Activated CD8-positive, alpha-beta T cell treated with anti-CD3 and anti-CD28 coated beads, Interleukin-2, amount 10 ng/mL, durations not matched to agents 7 days and 5 days (primary cell): Measurements from ENCODE around the gene TMCO6. TPM values are rescaled to one million over a fixed set of nuclear protein-coding genes. Genes with fewer than 3 reads are reported as not detected.

Experiments
- ATAC-seq: fragments of 150-1000 bp; cut with Tn5 transposase; one replicate; pipeline ENCODE4 v1.10.0; 2021; ENCODE audit warnings: moderate library complexity
- CTCF ChIA-PET: fragments of 350-600 bp; sonication (Branson Sonifier 250); formaldehyde crosslinking; loops from one replicate; lab custom pipeline; 2021; ENCODE audit warnings: antibody characterized with exemption; lab: Charles Lee
- POLR2A ChIA-PET: fragments of 350-600 bp; sonication (Branson Sonifier 250); formaldehyde crosslinking; loops from one replicate; lab custom pipeline; 2021; ENCODE audit warnings: antibody characterized with exemption; lab: Charles Lee
- DNase-seq: peaks from one replicate; pipeline ENCODE4 v3.0.0-alpha.2; 2020
- H3K27ac Mint-ChIP-seq: one replicate; pipeline ENCODE4 v1.8.0; 2021; ENCODE audit warnings: mild to moderate bottlenecking, mixed read lengths
- H3K27me3 Mint-ChIP-seq: one replicate; pipeline ENCODE4 v1.8.0; 2021; ENCODE audit warnings: low read depth, mixed read lengths
- H3K36me3 Mint-ChIP-seq: one replicate; pipeline ENCODE4 v1.8.0; 2021; ENCODE audit warnings: low read depth, mixed read lengths
- H3K4me1 Mint-ChIP-seq: one replicate; pipeline ENCODE4 v1.8.0; 2021; ENCODE audit warnings: low read depth, mixed read lengths
- H3K4me3 Mint-ChIP-seq: one replicate; pipeline ENCODE4 v1.8.0; 2021; ENCODE audit warnings: mild to moderate bottlenecking, mixed read lengths
- H3K9me3 Mint-ChIP-seq: one replicate; pipeline ENCODE4 v1.8.0; 2022; ENCODE audit warnings: mixed read lengths; ENCODE audit not compliant: insufficient read depth
- microRNA-seq: library from miRNA; unstranded; fragments of <30 nt; microRNA quantifications from one replicate; pipeline ENCODE4 v1.2.0, GENCODE V29; 2022
- total RNA-seq, 2 experiments: library from RNA; stranded (reverse); gene quantifications; one replicate each; pipeline ENCODE4 v1.2.3, GENCODE V29; 2021

Gene TMCO6
- total RNA-seq, 2 experiments from 2014 or later, result 30.5 to 36.5 TPM

- peak overlapping the region; percentile 18 for H3K27ac Mint-ChIP-seq
- H3K9me3 Mint-ChIP-seq, result no peaks in the 10 kb centered on the region
- no peak for DNase-seq
- POLR2A ChIA-PET, result interaction anchor here (1.5 to 2.1 kb wide), 2 partner anchors 17 to 26 kb away, joined by 6 to 7 read pairs; partner anchors contain the start of genes HARS1, HARS2, IK and NDUFA2
- peaks cover 4% of the 10 kb centered on the region for H3K4me1 Mint-ChIP-seq
- no peaks in the 10 kb centered on the region for H3K27me3 Mint-ChIP-seq
- H3K4me3 Mint-ChIP-seq, result no peak overlapping the region
- peaks cover 64% of the 10 kb centered on the region for H3K36me3 Mint-ChIP-seq
- CTCF ChIA-PET, result no interaction called here
- ATAC-seq, result no peak
Measured at GRCh38 chr5:140674211-140674610, 35.0 kb downstream of the TMCO6 start.

- no peak overlapping the region for H3K4me3 Mint-ChIP-seq
- ChIA-PET CTCF (interaction anchor here (1.1 kb wide), 1 partner anchor 9 kb away, joined by 4 read pairs; no protein-coding TSS in a partner anchor), POLR2A (interaction anchor here (1.1 to 2.1 kb wide), 3 partner anchors 14 to 27 kb away, joined by 3 to 7 read pairs (median 6); partner anchors contain the start of genes HARS1, HARS2, IK and NDUFA2)
- H3K27me3 Mint-ChIP-seq, result no peaks in the 10 kb centered on the region
- ATAC-seq (no peak), DNase-seq (no peak)
- H3K9me3 Mint-ChIP-seq, result no peaks in the 10 kb centered on the region
- H3K36me3 Mint-ChIP-seq, result peaks cover 64% of the 10 kb centered on the region
- H3K4me1 Mint-ChIP-seq, result peaks cover 4% of the 10 kb centered on the region
- H3K27ac Mint-ChIP-seq, result peak overlapping the region; percentile 23
Measured at GRCh38 chr5:140674629-140675028, 35.4 kb downstream of the TMCO6 start.

- H3K27ac Mint-ChIP-seq, result no peak overlapping the region
- H3K9me3 Mint-ChIP-seq, result no peaks in the 10 kb centered on the region
- no peak for ATAC-seq
- H3K4me1 Mint-ChIP-seq, result peaks cover 4% of the 10 kb centered on the region
- no peak for DNase-seq
- no peak overlapping the region for H3K4me3 Mint-ChIP-seq
- H3K36me3 Mint-ChIP-seq, result peaks cover 63% of the 10 kb centered on the region
- no peaks in the 10 kb centered on the region for H3K27me3 Mint-ChIP-seq
- CTCF ChIA-PET, result no interaction called here
- POLR2A ChIA-PET, result interaction anchor here (0.8 to 3.3 kb wide), 2 partner anchors 11 to 13 kb away, joined by 3 to 10 read pairs; partner anchors contain the start of genes HARS1 and HARS2
Measured at GRCh38 chr5:140677947-140678346, 38.7 kb downstream of the TMCO6 start.

DNA sequence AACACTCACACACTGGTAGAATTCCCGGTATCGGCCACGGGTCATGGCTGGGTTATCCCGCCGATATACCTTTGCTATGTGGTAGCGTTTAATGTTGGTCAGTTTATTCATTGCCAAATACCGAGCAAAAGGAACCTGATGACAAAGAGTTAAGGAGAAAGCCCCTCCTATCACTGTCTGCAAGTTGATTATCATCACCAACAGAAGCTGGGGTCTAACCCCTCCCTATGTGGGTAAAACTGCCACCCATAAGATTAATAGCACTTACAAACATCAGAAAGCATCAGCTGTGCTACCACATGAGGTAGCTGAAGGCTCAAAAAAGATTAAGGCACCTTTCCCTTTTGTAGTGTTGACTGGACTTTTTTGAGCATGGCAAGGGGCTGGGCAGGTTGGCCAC lies 39.7 kb downstream of the TMCO6 start:
- POLR2A ChIA-PET, result interaction anchor here (1.0 to 3.3 kb wide), 2 partner anchors 12 to 31 kb away, joined by 3 to 10 read pairs; partner anchors contain the start of genes HARS1, HARS2 and IK
- Mint-ChIP-seq H3K4me3 (no peak overlapping the region), H3K27ac (no peak overlapping the region), H3K4me1 (peaks cover 4% of the 10 kb centered on the region), H3K9me3 (no peaks in the 10 kb centered on the region), H3K36me3 (peaks cover 62% of the 10 kb centered on the region), H3K27me3 (no peaks in the 10 kb centered on the region)
- DNase-seq (no peak), ATAC-seq (no peak)
- CTCF ChIA-PET, result no interaction called here

DNA sequence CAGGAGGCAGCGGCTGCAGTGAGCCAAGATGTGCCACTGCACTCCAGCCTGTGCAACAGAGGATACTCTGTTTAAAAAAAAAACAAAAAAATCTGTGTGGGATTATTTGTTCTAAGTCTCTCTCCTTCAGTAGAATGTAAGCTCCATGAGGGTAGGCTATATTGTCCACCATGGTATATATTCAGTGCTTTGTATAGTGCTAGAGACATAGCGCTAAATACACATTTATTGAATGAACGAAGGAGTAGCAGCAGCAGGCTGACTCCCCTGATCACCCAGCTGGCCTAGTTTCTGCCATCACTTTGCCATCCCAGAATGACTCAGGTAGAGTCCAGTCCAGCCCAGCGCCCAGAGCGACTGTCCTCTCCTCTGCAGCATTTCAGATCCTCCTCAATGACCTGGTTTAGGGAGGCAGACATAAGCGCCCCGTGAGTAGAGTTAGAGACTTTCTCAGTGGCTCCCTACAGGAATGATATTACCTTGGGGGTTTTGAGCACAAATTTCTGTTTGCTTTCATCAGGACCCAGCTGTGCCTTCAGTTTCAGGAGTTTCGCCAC lies 51.2 kb downstream of the TMCO6 start:
- Mint-ChIP-seq H3K4me1 (peaks cover 48% of the 10 kb centered on the region), H3K36me3 (peaks cover 40% of the 10 kb centered on the region)
- POLR2A ChIA-PET, result interaction anchor here (0.6 to 2.2 kb wide), 12 partner anchors 10 to 289 kb away, joined by 3 to 20 read pairs (median 6); partner anchors contain the start of genes ANKHD1, IK, NDUFA2 and WDR55

DNA sequence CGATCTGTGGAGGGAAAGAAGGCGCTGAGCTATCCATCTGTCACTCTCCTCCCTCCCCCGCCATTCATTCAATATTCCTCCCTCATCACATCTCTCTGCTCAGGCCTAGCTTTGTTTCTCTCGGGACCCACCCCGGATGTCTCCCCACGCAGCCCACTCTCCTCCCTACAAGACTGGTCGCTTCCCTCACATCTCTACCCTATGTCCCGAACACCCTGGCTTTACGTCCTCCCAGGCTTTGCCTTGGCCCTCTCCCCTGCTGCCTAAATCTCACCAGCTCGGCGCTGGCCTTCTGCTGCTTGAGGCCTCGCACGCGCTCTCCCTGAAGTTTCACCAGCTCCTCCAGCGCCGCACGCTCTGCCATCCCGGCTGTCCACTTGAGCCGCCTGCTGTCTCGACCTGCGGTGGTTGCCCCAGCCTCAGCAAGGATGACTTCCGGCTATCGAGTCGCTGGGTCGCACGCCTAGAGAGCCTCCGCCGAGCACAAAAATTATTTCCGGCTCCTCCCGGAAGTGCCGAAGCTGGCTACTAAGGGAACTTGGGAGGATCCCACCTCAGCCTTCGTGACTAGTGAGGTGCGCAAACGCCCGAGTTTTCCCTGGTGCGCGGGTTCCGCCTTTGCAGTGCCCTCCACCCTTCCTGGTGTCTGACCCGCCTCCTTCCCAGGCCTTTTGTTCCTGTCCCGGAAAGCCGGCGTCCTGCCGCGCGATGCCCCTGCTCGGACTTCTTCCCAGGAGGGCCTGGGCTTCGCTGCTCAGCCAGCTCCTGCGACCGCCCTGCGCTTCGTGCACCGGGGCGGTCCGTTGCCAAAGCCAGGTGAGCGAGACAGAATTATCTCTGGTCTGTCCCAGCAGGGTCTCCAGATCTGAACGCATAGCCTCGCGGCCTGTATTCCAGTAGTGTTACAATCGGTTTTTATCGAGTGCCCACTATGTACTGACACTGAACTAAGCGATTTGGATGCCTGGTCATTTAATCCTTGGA lies 52.0 kb downstream of the TMCO6 start, which contains the start of the genes HARS1 and HARS2:
HARS1 (minus strand) TSS at position 430 of the 984 bp plus-strand sequence; CDS start at position 364, 66 bp downstream.
HARS2 (plus strand) TSS at position 515 of the 984 bp plus-strand sequence; CDS start at position 709, 194 bp downstream.
- ATAC-seq (peak; percentile 96), DNase-seq (peak; percentile 88)
- ChIA-PET CTCF (interaction anchor here (0.6 to 1.7 kb wide), 7 partner anchors 9 to 1421 kb away, joined by 3 to 5 read pairs (median 3); partner anchors contain the start of genes TAF7 and ZMAT2), POLR2A (interaction anchor here (0.6 to 2.2 kb wide), 13 partner anchors 10 to 290 kb away, joined by 3 to 20 read pairs (median 5); partner anchors contain the start of genes ANKHD1, IK, NDUFA2 and WDR55)
- peak within 1 kb of the TSS; percentile 97 for H3K27ac Mint-ChIP-seq
- H3K27me3 Mint-ChIP-seq, result no peaks in the 10 kb centered on the region
- H3K36me3 Mint-ChIP-seq, result peaks cover 45% of the 10 kb centered on the region
- peak within 1 kb of the TSS; percentile 97 for H3K4me3 Mint-ChIP-seq
- peaks cover 48% of the 10 kb centered on the region for H3K4me1 Mint-ChIP-seq
- H3K9me3 Mint-ChIP-seq, result no peaks in the 10 kb centered on the region

More for the DNA sequence above, 51.2 kb downstream of the TMCO6 start:
- H3K4me3 Mint-ChIP-seq, result peak overlapping the region; percentile 97
- ATAC-seq (no peak), DNase-seq (no peak)
- no peaks in the 10 kb centered on the region for H3K27me3 Mint-ChIP-seq
- CTCF ChIA-PET, result interaction anchor here (0.6 to 1.7 kb wide), 6 partner anchors 9 to 1420 kb away, joined by 3 to 5 read pairs (median 3); partner anchors contain the start of genes TAF7 and ZMAT2
- no peaks in the 10 kb centered on the region for H3K9me3 Mint-ChIP-seq
- peak overlapping the region; percentile 97 for H3K27ac Mint-ChIP-seq

DNA sequence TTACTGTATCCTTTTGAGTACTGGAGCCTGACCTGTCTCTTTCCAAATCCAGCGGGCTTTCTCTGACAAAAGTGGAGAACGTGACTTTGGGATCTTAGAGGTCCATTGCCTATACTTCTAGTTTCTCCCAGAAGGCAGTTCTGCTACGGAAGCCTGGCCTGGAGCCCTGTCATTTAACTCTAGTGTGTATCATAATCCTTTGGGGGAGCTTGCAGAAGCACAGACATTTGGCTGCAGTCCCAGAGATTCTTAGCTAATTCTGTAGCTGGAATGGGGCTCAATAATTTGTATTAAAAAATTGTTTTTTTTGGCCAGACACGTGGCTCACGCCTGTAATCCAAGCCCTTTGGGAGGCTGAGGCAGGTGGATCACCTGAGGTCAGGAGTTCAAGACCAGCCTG lies 55.0 kb downstream of the TMCO6 start:
- DNase-seq (no peak), ATAC-seq (no peak)
- POLR2A ChIA-PET, result interaction anchor here (0.6 to 1.5 kb wide), 2 partner anchors 14 to 30 kb away, joined by 3 to 6 read pairs; no protein-coding TSS in a partner anchor
- Mint-ChIP-seq H3K9me3 (no peaks in the 10 kb centered on the region), H3K27me3 (no peaks in the 10 kb centered on the region), H3K4me1 (peaks cover 38% of the 10 kb centered on the region), H3K36me3 (peaks cover 64% of the 10 kb centered on the region), H3K27ac (no peak overlapping the region), H3K4me3 (no peak overlapping the region)
- CTCF ChIA-PET, result no interaction called here

Small RNA genes within 50 kb of the gene (microRNA-seq; reads per million reads assigned to microRNA genes)
- 1.7 reads per million for gene MIR3655

Other genes with a start within 250 kb of the TMCO6 start
- 100 to 1,000 TPM; 108 to 112 TPM for gene ANKHD1, start 237.6 kb upstream of the TMCO6 start, total RNA-seq
- gene EIF4EBP3, start 91.8 kb upstream of the TMCO6 start, total RNA-seq, result 1 to 10 TPM; 7.4 to 8.6 TPM
- 10 to 100 TPM; 42.7 to 43.4 TPM for gene SRA1, start 82.0 kb upstream of the TMCO6 start, total RNA-seq
- 10 to 100 TPM; 24.1 to 25.0 TPM for gene APBB3, start 74.9 kb upstream of the TMCO6 start, total RNA-seq
- 10 to 100 TPM; 88.9 to 98.2 TPM for gene SLC35A4, start 74.6 kb upstream of the TMCO6 start, total RNA-seq
- under 1 TPM; 0.42 to 0.45 TPM for gene CD14, start 6.3 kb upstream of the TMCO6 start, total RNA-seq
- gene NDUFA2, start 8.2 kb downstream of the TMCO6 start, total RNA-seq, result 10 to 100 TPM; 81.6 to 84.0 TPM
- 100 to 1,000 TPM in 1 of 2 experiments, 10 to 100 TPM in 1; 92.1 to 104 TPM for gene IK, start 8.4 kb downstream of the TMCO6 start, total RNA-seq
- gene WDR55, start 25.5 kb downstream of the TMCO6 start, total RNA-seq, result 10 to 100 TPM; 40.1 to 41.1 TPM
- 1 to 10 TPM; 3.1 to 4.1 TPM for gene DND1, start 34.1 kb downstream of the TMCO6 start, total RNA-seq
- 10 to 100 TPM; 81.6 to 87.6 TPM for gene HARS1, start 51.9 kb downstream of the TMCO6 start, total RNA-seq
- 10 to 100 TPM; 27.3 to 29.0 TPM for gene HARS2, start 52.0 kb downstream of the TMCO6 start, total RNA-seq
- gene ZMAT2, start 61.0 kb downstream of the TMCO6 start, total RNA-seq, result 10 to 100 TPM; 43.3 to 47.4 TPM
- not detected for gene PCDHA1, start 146.7 kb downstream of the TMCO6 start, total RNA-seq
- gene PCDHA2, start 155.4 kb downstream of the TMCO6 start, total RNA-seq, result not detected
- not detected for gene PCDHA3, start 161.6 kb downstream of the TMCO6 start, total RNA-seq
- gene PCDHA4, start 167.6 kb downstream of the TMCO6 start, total RNA-seq, result not detected
- gene PCDHA5, start 182.2 kb downstream of the TMCO6 start, total RNA-seq, result not detected
- gene PCDHA6, start 188.5 kb downstream of the TMCO6 start, total RNA-seq, result not detected
- not detected for gene PCDHA7, start 194.8 kb downstream of the TMCO6 start, total RNA-seq
- not detected for gene PCDHA8, start 201.7 kb downstream of the TMCO6 start, total RNA-seq
- not detected for gene PCDHA9, start 208.9 kb downstream of the TMCO6 start, total RNA-seq
- gene PCDHA10, start 216.4 kb downstream of the TMCO6 start, total RNA-seq, result not detected
- not detected for gene PCDHA11, start 229.5 kb downstream of the TMCO6 start, total RNA-seq
- gene PCDHA12, start 235.9 kb downstream of the TMCO6 start, total RNA-seq, result not detected
- gene PCDHA13, start 242.7 kb downstream of the TMCO6 start, total RNA-seq, result not detected